Loucy (cell line): ENCODE measurements around the gene GNAI1.

ENCODE experiments used
- CTCF ChIP-seq: fragments of 200-600 bp; sonication (generic); conservative IDR thresholded peaks from 2 replicates; pipeline ENCODE4 v1.5.1; 2014; ENCODE audit warnings: mild to moderate bottlenecking, antibody characterized with exemption, low read length
- EZH2phosphoT487 ChIP-seq: fragments of 200-600 bp; IDR thresholded peaks from 2 replicates; pipeline ENCODE4 v1.6.1; 2018; ENCODE audit warnings: antibody characterized with exemption, mild to moderate bottlenecking, moderate library complexity, borderline replicate concordance

- TF ChIP-seq CTCF (no peak), EZH2phosphoT487 (no peak)
These were observed 28.0 kb upstream of the GNAI1 start for GRCh38 chr7:80106498-80107113.
